HG03175 (cell line): ENCODE data around the gene FAM131A.

Experiments
- ATAC-seq: cut with Tn5 transposase; IDR thresholded peaks from one replicate; pipeline ENCODE4 v1.9.1; 2021; ENCODE audit warnings: mild to moderate bottlenecking, moderate library complexity; ENCODE audit not compliant: unreplicated experiment

FAM131A gene

DNA sequence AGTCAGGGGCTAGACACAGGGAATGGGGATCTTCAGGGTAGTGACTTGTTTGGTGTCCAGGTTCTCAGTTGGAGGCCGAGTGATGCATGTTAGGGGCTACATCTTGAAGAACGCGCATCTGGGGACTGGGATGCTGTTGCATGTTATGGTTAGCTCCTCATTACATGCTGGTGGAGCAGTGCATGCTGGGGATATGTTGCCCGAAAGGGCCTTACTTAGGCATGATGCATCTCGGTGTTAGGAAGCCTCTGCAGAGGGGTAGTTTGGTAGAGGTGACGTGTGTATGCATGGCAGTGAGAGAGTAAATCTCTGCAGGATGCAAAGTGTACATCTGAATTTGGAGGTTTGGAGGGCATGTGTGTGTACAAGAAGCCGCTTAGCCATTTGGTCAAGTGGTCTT is 20.6 kb upstream of the FAM131A start:
- ATAC-seq = no peak

DNA sequence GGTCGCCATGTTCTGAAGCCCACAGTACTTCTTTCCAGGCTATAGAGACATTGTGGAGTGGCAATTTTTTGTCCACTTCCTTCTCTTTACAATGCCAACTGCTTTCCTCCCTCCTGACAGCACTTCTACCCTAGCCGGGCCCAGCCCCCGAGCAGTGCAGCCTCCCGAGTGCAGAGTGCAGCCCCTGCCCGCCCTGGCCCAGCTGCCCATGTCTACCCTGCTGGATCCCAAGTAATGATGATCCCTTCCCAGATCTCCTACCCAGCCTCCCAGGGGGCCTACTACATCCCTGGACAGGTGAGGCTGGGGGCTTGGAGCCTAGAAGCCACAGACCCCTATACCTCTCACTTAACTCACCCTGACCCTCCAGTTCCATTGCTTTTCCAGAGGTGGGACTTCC is 20.2 kb upstream of the FAM131A start:
- ATAC-seq = no peak

DNA sequence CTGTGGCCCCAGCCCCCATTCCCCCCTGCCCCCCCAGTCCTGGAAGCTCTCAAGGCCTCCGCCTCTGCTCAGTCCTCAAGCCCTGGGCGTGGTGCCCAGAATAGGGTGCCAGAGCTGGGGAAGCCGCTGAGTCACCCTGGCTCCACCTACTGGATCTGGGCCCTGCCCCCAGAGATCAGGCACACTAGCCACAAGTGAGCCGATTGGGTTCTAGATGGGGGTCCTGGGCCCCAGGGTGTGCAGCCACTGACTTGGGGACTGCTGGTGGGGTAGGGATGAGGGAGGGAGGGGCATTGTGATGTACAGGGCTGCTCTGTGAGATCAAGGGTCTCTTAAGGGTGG is 17.3 kb upstream of the FAM131A start:
- no peak for ATAC-seq

DNA sequence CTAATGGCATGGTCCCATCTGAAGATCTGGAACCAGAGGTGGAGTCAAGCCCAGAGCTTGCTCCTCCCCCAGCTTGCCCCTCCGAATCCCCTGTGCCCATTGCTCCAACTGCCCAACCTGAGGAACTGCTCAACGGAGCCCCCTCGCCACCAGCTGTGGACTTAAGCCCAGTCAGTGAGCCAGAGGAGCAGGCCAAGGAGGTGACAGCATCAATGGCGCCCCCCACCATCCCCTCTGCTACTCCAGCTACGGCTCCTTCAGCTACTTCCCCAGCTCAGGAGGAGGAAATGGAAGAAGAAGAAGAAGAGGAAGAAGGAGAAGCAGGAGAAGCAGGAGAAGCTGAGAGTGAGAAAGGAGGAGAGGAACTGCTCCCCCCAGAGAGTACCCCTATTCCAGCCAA is 15.7 kb upstream of the FAM131A start:
- ATAC-seq = no peak

DNA sequence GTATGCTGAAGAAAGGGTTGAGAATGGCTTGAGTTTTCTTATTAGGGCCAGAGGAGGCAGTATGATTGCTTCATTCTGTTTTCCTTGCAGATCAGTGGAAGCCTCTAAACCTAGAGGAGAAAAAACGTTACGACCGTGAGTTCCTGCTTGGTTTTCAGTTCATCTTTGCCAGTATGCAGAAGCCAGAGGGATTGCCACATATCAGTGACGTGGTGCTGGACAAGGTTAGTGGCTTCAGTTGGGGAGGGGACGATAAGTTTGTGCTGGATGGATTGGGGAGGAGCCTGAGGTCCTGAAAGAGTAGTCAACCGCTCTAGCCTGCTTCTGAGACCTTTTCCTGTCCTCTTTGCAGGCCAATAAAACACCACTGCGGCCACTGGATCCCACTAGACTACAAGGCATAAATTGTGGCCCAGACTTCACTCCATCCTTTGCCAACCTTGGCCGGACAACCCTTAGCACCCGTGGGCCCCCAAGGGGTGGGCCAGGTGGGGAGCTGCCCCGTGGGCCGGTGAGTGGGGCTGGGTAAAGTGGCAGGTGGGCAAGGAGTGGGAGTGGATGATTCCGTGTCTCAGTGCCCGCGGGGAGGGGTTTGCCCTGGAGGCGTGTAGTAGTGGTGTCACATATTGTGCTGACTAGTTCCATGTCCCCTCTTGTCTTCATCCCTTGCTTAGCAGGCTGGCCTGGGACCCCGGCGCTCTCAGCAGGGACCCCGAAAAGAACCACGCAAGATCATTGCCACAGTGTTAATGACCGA is 14.5 kb upstream of the FAM131A start:
- ATAC-seq = no peak

DNA sequence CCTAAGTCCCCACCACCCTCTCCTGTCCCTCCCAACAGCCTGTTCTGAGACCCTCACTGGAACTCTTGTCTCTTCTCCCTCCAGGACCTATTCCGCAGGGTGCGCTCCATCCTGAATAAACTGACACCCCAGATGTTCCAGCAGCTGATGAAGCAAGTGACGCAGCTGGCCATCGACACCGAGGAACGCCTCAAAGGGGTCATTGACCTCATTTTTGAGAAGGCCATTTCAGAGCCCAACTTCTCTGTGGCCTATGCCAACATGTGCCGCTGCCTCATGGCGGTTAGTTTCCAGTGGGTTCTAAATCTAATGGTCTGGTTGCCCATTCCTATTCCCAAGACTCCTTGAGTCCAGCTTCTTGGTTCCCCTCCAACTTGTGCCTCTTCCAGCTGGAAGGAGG is 13.7 kb upstream of the FAM131A start:
- ATAC-seq = no peak

DNA sequence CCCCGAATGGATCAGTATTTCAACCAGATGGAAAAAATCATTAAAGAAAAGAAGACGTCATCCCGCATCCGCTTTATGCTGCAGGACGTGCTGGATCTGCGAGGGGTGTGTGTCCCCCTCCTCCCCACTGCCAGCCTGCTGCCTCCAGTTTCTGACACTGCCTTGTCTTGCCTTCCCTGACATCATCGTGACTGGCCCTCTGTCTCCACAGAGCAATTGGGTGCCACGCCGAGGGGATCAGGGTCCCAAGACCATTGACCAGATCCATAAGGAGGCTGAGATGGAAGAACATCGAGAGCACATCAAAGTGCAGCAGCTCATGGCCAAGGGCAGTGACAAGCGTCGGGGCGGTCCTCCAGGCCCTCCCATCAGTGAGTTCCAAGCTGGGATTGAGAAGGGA is 12.1 kb upstream of the FAM131A start:
- no peak for ATAC-seq

DNA sequence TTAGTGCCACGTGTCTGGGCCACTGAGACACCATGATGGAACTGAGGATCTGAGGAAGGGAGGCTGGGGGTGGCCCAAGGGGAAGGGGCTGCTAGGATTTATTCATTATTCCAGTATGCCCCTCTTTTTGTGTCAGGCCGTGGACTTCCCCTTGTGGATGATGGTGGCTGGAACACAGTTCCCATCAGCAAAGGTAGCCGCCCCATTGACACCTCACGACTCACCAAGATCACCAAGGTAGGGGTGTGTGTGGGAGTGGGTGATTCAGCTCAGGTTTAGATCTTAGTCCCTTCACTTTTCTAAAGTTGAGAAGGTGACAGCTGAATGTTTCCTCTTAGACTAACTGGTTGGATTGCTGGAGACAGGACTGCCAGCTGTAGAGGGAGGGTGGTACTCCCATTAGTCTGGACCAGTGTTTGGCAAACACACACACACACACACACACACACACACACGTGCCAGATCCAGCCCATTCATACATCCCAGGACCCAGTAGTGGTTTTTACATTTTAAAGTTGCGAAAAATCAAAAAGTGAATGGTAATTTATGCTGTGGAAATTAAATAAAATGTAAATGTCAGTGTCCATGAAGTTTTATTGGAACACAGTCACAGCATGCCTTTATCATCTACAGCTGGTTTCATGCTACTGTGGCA is 11.6 kb upstream of the FAM131A start:
- ATAC-seq = no peak

DNA sequence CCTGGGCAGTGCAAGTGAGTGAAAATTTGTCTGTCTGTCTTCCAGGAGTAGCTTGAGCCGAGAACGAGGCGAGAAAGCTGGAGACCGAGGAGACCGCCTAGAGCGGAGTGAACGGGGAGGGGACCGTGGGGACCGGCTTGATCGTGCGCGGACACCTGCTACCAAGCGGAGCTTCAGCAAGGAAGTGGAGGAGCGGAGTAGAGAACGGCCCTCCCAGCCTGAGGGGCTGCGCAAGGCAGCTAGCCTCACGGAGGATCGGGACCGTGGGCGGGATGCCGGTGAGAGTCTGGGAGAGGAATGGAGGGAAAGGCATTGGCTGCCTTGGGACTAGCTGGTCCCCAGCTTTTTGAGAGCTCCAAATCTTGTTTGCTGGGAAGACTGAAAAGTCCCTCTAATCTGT is 10.2 kb upstream of the FAM131A start:
- no peak for ATAC-seq

DNA sequence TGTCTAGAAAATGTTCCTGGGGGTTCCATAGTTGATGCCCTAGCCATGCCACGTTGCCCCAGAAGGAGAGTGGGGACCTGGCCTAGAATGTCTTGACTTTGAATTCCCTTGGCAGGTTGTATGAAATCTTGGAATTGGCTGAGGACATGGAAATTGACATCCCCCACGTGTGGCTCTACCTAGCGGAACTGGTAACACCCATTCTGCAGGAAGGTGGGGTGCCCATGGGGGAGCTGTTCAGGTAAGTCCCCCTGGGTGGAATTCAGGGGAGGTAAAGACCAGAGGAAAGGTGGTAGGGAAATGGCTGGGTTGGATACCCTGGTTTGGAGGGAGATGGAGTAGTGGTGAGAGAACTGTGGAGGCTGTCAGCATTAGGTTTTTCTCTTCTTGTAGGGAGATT is 8.9 kb upstream of the FAM131A start:
- ATAC-seq = no peak

DNA sequence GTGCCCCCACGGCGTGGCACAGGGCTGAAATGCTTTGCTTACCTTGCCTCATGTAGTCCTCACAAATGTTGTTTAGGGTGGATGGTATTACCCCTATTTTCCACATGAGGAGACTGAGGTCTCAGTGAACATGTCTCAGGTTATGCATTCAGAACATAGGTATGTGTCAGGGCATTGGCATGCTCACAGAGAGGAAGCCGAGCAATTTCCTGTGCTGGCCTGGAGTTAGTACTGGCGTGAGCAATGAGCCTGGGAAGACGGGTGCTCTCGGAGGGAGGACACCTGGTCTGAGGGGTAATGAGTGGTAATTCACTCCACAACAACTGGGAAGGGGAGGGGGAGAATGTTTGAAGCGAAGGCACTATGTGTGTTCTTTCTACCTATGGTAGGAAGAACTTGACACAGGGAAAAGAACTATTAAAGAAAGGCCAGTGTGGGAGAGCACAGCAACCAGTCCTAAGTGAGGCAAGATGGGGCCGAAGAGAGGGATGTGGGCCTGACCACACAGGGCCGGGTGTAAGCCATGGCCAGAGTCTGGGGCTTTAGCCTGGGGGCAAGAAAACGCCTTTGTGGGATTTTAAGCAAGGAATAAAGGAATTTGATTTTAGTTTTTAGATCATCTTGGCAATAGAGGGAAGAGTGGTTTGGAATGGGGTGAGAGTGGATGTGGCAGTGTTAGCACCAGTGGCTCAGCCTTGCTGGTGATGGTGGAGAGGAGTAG is 4.9 kb upstream of the FAM131A start:
- ATAC-seq = no peak

DNA sequence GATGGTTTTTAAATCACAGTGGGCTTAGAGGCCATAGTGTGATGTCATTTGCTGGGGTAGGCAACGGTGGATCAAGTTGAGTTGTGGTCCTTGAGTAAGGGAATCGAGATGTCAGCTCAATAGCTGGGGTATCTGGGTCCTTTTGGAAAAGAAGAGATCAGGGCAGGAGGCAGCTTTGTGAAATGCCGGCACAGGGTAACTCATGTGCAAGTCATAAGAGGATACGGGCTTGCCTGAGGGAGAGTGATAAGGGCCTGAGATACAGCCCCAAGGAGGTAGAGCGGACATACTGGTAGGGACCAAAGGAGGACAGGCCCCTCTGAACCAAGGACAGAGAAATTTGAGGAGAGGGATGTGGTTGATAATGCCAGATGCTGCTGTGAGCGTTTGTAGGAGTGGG is 4.2 kb upstream of the FAM131A start:
- no peak for ATAC-seq

DNA sequence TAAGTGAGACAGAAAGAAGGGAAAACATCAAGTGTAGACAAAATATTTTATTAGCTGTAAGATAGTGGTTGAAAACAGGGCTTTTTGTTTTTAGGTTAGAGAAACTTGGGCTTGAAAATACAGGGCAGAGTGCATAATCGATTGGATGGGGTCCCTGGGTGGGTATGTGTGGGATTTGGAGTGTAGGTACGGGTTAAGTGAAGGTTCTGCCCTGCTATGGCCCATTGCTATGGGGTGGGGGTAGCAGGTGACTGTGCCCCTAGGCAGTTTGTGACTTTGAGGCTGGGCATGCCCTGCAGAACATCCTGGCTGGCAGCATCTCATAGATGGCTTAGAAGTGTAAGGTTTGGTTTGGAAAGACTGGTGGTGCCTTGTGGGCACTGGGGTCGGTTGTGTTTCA is 3.7 kb upstream of the FAM131A start:
- no peak for ATAC-seq

DNA sequence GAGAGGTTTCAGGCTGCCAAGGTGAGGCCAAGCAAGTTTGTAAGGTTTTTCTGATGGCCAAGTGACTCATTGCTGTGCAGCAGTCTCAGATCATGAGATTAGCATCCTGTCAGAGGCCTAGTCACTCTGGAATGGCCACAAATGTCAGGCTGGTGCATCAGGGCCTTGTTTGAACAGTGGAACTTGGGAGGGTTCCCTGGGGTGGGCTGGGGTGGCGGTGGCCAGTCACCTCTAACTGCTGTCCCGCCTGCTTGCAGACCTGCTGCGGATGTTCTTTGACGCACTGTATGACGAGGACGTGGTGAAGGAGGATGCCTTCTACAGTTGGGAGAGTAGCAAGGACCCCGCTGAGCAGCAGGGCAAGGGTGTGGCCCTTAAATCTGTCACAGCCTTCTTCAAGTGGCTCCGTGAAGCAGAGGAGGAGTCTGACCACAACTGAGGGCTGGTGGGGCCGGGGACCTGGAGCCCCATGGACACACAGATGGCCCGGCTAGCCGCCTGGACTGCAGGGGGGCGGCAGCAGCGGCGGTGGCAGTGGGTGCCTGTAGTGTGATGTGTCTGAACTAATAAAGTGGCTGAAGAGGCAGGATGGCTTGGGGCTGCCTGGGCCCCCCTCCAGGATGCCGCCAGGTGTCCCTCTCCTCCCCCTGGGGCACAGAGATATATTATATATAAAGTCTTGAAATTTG is 2.8 kb upstream of the FAM131A start:
- ATAC-seq = no peak

DNA sequence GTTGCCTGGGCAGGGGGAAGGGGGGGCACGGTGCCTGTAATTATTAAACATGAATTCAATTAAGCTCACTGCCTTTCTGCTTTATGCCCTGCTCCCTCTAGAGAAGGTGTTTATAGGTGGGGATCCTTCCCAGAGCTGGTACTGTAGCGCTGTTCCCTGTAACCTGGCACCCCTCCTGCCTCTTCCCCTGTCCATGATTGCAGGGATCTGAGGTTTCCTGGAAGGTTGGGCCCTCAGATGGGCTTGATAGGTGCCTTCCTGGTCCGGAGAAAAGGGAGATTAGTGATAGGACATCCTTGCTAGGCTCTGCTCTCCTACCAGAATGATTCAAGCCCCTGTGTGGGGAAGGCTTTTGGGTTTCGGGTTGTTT is 2.1 kb upstream of the FAM131A start:
- ATAC-seq = no peak

DNA sequence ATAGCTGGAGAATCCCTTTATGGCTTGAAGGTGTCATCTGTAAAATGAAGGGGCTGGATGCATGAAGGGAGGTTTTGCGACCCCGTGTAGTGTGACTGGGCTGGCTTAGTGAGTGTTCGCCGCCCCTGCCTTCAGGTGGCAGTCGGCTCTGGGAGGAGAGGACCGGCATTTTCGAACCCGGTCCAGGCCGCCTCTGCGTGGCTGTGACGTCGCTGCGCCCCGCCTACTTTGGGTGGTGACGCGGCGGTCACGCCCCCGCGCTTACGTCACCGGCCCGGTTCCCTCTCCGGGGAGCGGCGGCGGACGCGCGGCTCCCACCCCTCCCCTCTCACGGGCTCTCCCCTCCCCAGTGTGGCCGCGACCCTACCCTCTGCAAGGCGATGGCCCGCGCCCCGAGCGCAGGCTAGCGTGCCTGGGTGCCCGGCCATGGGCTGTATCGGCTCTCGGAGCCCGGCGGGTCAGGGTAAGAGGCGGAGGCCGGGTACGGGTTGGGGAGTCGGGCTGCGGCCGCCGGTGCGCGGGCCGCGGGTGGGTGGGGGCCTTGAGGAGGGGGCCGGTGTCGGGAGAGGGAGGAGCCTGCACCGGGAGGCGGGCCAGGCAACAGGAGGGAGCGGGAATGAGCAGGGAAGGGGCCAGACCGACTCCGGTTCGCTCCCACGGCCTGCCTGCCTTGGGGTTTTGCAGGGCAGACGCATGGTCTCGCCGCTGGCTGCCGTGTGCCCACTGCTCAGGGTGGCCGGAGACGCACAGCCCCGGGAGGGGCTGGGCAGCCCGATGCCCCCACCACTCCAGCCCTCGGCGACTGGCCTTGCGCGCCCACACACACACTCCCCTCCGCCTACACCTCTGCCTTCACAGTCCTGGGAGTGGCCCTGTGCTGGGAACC is 1.5 kb upstream of the FAM131A start:
- peak; percentile 79 for ATAC-seq

DNA sequence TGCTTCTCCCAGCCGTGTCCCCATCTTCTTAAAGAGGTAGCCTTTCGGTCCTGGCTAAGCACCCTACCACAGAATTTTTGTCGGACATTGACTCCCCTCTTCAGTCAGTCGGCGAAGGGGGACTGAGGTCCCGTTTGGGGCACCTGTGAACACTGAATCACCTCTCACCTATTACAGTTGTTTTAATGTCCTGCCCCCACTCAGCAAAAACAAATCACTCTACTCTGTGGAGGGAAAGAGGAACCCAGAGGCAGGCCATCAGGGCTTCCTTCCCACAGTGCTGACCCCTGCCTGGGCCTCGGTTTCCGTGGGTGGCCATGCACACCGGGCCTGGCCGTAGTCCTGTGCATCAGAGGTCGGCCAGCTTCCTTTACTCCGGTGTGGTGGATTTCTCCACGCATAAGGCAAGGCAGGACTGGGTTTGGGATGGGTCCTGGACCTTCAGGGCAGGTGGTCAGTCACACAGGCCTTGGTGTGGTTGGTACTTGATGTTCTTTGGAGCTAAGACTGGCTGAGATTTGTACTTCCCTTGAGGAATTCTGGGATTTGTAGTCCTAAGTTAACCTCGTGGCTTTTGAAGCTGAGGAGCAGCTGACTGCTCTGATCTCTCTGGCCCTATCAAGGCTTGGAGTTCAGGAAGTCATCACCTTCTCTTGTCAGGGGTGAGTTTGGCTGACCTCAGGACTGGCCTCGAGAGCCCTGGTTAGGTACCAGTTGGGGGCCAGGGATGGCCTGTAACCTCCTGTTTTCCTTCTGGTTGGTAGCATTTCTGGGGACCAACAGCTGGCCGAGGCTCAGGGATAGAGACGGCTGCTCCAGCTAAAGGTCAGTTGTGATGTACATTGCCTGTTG is 627 bp upstream of the FAM131A start:
- no peak for ATAC-seq

DNA sequence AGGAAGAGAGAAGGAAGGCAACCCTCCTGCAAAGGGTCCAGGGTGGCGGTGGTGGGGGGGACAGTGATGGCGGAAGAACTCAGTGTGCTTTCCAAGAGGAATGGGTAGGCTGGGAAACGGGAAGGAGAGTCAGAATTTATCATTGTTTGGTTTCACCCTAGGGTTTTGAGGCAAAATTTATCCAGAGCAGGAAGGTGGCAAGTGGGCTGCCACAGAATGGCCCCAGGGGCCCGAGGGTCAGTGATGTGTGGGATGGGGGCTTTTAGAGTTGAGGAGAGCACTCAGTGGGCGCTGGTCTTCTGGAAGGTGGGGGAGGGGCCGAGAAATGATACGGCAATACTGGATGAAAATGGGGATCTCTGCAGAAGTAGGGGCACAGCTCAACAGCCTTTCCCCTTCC is 581 bp downstream of the FAM131A start:
- no peak for ATAC-seq

DNA sequence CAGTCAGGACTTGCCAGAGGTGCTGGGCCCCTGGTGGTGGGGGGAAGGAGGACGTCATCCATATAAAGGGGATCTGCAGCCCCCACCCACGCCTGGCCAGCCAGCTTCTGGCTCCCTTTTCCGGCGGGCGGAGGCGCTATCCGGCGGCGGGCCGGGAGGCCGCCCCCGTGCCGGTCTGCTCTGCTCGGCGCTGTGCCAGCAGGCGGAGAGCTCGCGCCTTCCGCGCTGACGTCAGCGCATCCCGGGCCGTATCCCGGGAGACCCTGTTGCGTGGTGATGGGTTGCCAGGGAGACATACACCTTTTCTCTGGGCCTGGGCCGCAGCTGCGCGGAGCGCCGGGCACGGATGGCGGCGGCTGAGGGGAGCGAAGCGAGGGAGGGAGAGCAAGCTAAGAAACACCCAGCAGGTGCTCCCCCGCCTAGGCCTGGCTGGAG is 1.1 kb downstream of the FAM131A start:
- ATAC-seq = no peak

DNA sequence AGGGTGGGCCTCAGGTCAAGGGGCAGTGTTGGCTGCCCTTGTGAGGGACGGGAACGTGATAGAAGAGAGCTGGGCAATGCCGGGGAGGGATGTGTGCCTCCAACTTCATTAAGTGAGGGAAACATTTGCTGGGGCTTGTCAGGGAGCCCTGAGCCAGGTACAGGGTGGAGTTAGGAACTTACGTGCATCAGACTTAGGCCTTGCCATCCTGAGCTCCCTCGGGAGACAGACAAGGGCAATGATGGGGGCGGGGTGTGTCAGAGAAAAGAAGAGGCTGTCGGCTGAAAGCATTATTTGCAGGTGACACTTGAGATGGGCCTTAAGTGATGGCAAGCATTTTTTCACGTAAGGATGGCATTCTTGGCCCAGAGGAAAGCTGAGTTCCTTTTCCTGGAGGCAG is 1.6 kb downstream of the FAM131A start:
- ATAC-seq = no peak
